Neuronal stem cell (in vitro differentiated cells): ENCODE measurements around the gene SAMD5.

Experiments used
- DNase-seq: peaks from one replicate; pipeline ENCODE4 v3.0.0-alpha.2; 2013; ENCODE audit warnings: low spot score
- H2AFZ ChIP-seq: one replicate; pipeline ENCODE4 v1.6.1; 2013; ENCODE audit warnings: mild to moderate bottlenecking, low read length, inconsistent platforms
- H2AK5ac ChIP-seq: 2 replicates; pipeline ENCODE4 v1.6.1; 2013; ENCODE audit warnings: low read depth, mild to moderate bottlenecking, inconsistent platforms, low read length, moderate library complexity, mixed read lengths
- H2BK120ac ChIP-seq: 2 replicates; pipeline ENCODE4 v1.6.1; 2013; ENCODE audit warnings: low read depth, mild to moderate bottlenecking, inconsistent platforms, low read length, moderate library complexity, mixed read lengths
- H2BK12ac ChIP-seq: one replicate; pipeline ENCODE4 v1.6.1; 2013; ENCODE audit warnings: low read length, inconsistent platforms
- H2BK15ac ChIP-seq: 2 replicates; pipeline ENCODE4 v1.6.1; 2013; ENCODE audit warnings: mild to moderate bottlenecking, low read length, inconsistent platforms, mixed read lengths
- H2BK5ac ChIP-seq: one replicate; pipeline ENCODE4 v1.6.1; 2013; ENCODE audit warnings: inconsistent platforms, mild to moderate bottlenecking, low read length, moderate library complexity
- H3K14ac ChIP-seq: one replicate; pipeline ENCODE4 v1.6.1; 2013; ENCODE audit warnings: low read length, inconsistent platforms
- H3K18ac ChIP-seq: 2 replicates; pipeline ENCODE4 v1.6.1; 2013; ENCODE audit warnings: low read length, inconsistent platforms
- H3K23ac ChIP-seq: 2 replicates; pipeline ENCODE4 v1.6.1; 2013; ENCODE audit warnings: low read depth, mild to moderate bottlenecking, mixed read lengths, low read length, inconsistent platforms; ENCODE audit not compliant: poor library complexity
- H3K27ac ChIP-seq: replicated peaks from 3 replicates; pipeline ENCODE4 v1.5.1; 2013; ENCODE audit warnings: low read length, inconsistent platforms
- H3K27me3 ChIP-seq, 3 experiments: 2 replicates each; pipeline ENCODE4 v1.6.1; 2013; ENCODE audit warnings: low read length in 3 of 3, mild to moderate bottlenecking in 2 of 3, inconsistent platforms in 1 of 3, low read depth in 1 of 3, mixed read lengths in 1 of 3, moderate library complexity in 1 of 3; ENCODE audit not compliant: control insufficient read depth in 3 of 3, insufficient read depth in 3 of 3
- H3K36me3 ChIP-seq, 2 donors: replicated peaks in 1 of 2; 2 replicates each; pipeline ENCODE4 v1.6.1; 2013; ENCODE audit warnings: low read length in 2 of 2; ENCODE audit not compliant: control insufficient read depth in 2 of 2, insufficient read depth in 2 of 2
- H3K4ac ChIP-seq: 2 replicates; pipeline ENCODE4 v1.6.1; 2013; ENCODE audit warnings: inconsistent platforms, mild to moderate bottlenecking, low read length, moderate library complexity
- H3K4me1 ChIP-seq, 2 donors: 1 replicate in 1 of 2; 2 replicates in 1 of 2; pipeline ENCODE4 v1.6.1; 2013; ENCODE audit warnings: low read length in 2 of 2, low read depth in 1 of 2; ENCODE audit not compliant: control insufficient read depth in 2 of 2, insufficient read depth in 1 of 2
- H3K4me2 ChIP-seq: one replicate; pipeline ENCODE4 v1.6.1; 2013; ENCODE audit warnings: mild to moderate bottlenecking, low read length, inconsistent platforms; ENCODE audit not compliant: insufficient read depth, poor library complexity, severe bottlenecking
- H3K4me3 ChIP-seq, 2 donors: 2 replicates each; pipeline ENCODE4 v1.5.1; 2013; ENCODE audit warnings: low read length in 2 of 2, mild to moderate bottlenecking in 2 of 2, inconsistent platforms in 1 of 2, moderate library complexity in 1 of 2
- H3K79me1 ChIP-seq: one replicate; pipeline ENCODE4 v1.6.1; 2013; ENCODE audit warnings: low read depth, mild to moderate bottlenecking, inconsistent platforms, low read length, moderate library complexity
- H3K9ac ChIP-seq: one replicate; pipeline ENCODE4 v1.6.1; 2013; ENCODE audit warnings: mild to moderate bottlenecking, low read depth, low read length, inconsistent platforms; ENCODE audit not compliant: poor library complexity
- H3K9me3 ChIP-seq, 2 donors: replicated peaks in 1 of 2; 2 replicates each; pipeline versions ENCODE3 to v1.6.1; 2013; ENCODE audit warnings: low read length in 2 of 2, mild to moderate bottlenecking in 2 of 2, inconsistent platforms in 1 of 2, low read depth in 1 of 2, mixed read lengths in 1 of 2, moderate library complexity in 1 of 2; ENCODE audit not compliant: control insufficient read depth in 2 of 2, insufficient read depth in 1 of 2
- H4K8ac ChIP-seq: one replicate; pipeline ENCODE4 v1.6.1; 2013; ENCODE audit warnings: low read depth, mild to moderate bottlenecking, inconsistent platforms, low read length, moderate library complexity
- H4K91ac ChIP-seq: one replicate; pipeline ENCODE4 v1.6.1; 2013; ENCODE audit warnings: low read length, low read depth, mild to moderate bottlenecking, inconsistent platforms; ENCODE audit not compliant: poor library complexity
- WGBS, 2 donors: extraction: QIAGEN DNeasy Blood & Tissue Kit; methylation state at CpG; one replicate each; pipeline ENCODE4 v1.1.7; 2013; ENCODE audit warnings: missing lambda C conversion rate in 2 of 2, mixed read lengths in 1 of 2; ENCODE audit not compliant: insufficient read length in 2 of 2, insufficient replicate concordance in 1 of 2; ENCODE audit errors: extremely low coverage in 2 of 2; 5-methylcytosine and 5-hydroxymethylcytosine counted together

Gene SAMD5

GRCh38 chr6:147467886-147468285 is 40.6 kb upstream of the SAMD5 start:
- Histone ChIP-seq H3K23ac (no peak overlapping the region), H2BK15ac (no peak overlapping the region), H3K4me2 (no peak overlapping the region), H4K91ac (no peak overlapping the region), H3K9ac (no peak overlapping the region), H3K79me1 (no peaks in the 10 kb centered on the region), H3K4me3 (no peak overlapping the region), H3K9me3 (no peaks in the 10 kb centered on the region), H2AK5ac (no peak overlapping the region), H3K27me3 (no peaks in the 10 kb centered on the region), H3K4me1 (no peaks in the 10 kb centered on the region), H4K8ac (no peak overlapping the region), H3K14ac (no peak overlapping the region), H3K36me3 (no peaks in the 10 kb centered on the region), H3K27ac (no peak overlapping the region), H3K18ac (no peak overlapping the region), H2BK120ac (no peak overlapping the region), H2BK5ac (no peak overlapping the region), H3K4ac (no peak overlapping the region), H2AFZ (no peak overlapping the region), H2BK12ac (no peak overlapping the region)
- DNase-seq = no peak
- no CpG with 5 or more reads among the region's 2 CpGs for WGBS, 2 donors

- no peak overlapping the region for H3K23ac ChIP-seq
- no peak overlapping the region for H2BK120ac ChIP-seq
- no peak overlapping the region for H3K4me3 ChIP-seq
- no peak overlapping the region for H2AFZ ChIP-seq
- H3K4me2 ChIP-seq = no peak overlapping the region
- no peaks in the 10 kb centered on the region for H3K27me3 ChIP-seq
- no peaks in the 10 kb centered on the region for H3K4me1 ChIP-seq
- H2BK15ac ChIP-seq = no peak overlapping the region
- no peak overlapping the region for H3K27ac ChIP-seq
- H3K79me1 ChIP-seq = no peaks in the 10 kb centered on the region
- no peak overlapping the region for H3K14ac ChIP-seq
- no peak overlapping the region for H3K9ac ChIP-seq
- no peaks in the 10 kb centered on the region for H3K9me3 ChIP-seq
- H3K4ac ChIP-seq = no peak overlapping the region
- H3K36me3 ChIP-seq = no peaks in the 10 kb centered on the region
- H2AK5ac ChIP-seq = no peak overlapping the region
- no peak overlapping the region for H3K18ac ChIP-seq
- no peak overlapping the region for H4K91ac ChIP-seq
- H2BK12ac ChIP-seq = no peak overlapping the region
- WGBS, 2 donors = no CpG with 5 or more reads among the region's 2 CpGs
- DNase-seq = no peak
- no peak overlapping the region for H2BK5ac ChIP-seq
- H4K8ac ChIP-seq = no peak overlapping the region
Measured at GRCh38 chr6:147468634-147469033, 39.9 kb upstream of the SAMD5 start.

GRCh38 chr6:147479857-147480256 is 28.6 kb upstream of the SAMD5 start:
- no peaks in the 10 kb centered on the region for H3K9me3 ChIP-seq
- DNase-seq = no peak
- no peak overlapping the region for H2BK5ac ChIP-seq
- no peak overlapping the region for H3K23ac ChIP-seq
- H3K79me1 ChIP-seq = no peaks in the 10 kb centered on the region
- H2AK5ac ChIP-seq = no peak overlapping the region
- no peaks in the 10 kb centered on the region for H3K36me3 ChIP-seq
- H3K4me2 ChIP-seq = no peak overlapping the region
- H3K9ac ChIP-seq = no peak overlapping the region
- no peak overlapping the region for H2BK15ac ChIP-seq
- H4K8ac ChIP-seq = no peak overlapping the region
- H2AFZ ChIP-seq = no peak overlapping the region
- H2BK12ac ChIP-seq = no peak overlapping the region
- no peaks in the 10 kb centered on the region for H3K4me1 ChIP-seq
- no peak overlapping the region for H2BK120ac ChIP-seq
- H3K27ac ChIP-seq = no peak overlapping the region
- no peaks in the 10 kb centered on the region for H3K27me3 ChIP-seq
- no peak overlapping the region for H3K14ac ChIP-seq
- H3K4ac ChIP-seq = no peak overlapping the region
- WGBS, 2 donors = no CpG with 5 or more reads among the region's 2 CpGs
- no peak overlapping the region for H3K18ac ChIP-seq
- no peak overlapping the region for H3K4me3 ChIP-seq
- H4K91ac ChIP-seq = no peak overlapping the region

GRCh38 chr6:147486683-147487082 is 21.8 kb upstream of the SAMD5 start:
- Histone ChIP-seq H3K27me3 (no peaks in the 10 kb centered on the region), H2AK5ac (no peak overlapping the region), H3K4me1 (no peaks in the 10 kb centered on the region), H3K14ac (no peak overlapping the region), H4K91ac (no peak overlapping the region), H2BK120ac (no peak overlapping the region), H3K23ac (no peak overlapping the region), H3K4ac (no peak overlapping the region), H3K18ac (no peak overlapping the region), H2AFZ (no peak overlapping the region), H3K9me3 (no peaks in the 10 kb centered on the region), H3K79me1 (no peaks in the 10 kb centered on the region), H2BK15ac (no peak overlapping the region), H2BK12ac (no peak overlapping the region), H3K4me3 (no peak overlapping the region), H2BK5ac (no peak overlapping the region), H3K36me3 (no peaks in the 10 kb centered on the region), H3K27ac (no peak overlapping the region), H3K9ac (no peak overlapping the region), H4K8ac (no peak overlapping the region), H3K4me2 (no peak overlapping the region)
- no peak for DNase-seq
